ENCODE results near the gene ZNF440. TPM values are rescaled to one million over a fixed set of nuclear protein-coding genes. Genes with fewer than 3 reads are reported as not detected.

The ZNF440 gene
- total RNA-seq, 3 donors from 2014 or later = 4.2 to 4.6 (median 4.3) TPM

Other genes starting within 250 kb of the ZNF440 start
- gene ACP5, start 236.6 kb upstream of the ZNF440 start, total RNA-seq = 1 to 10 TPM; 2.4 to 2.9 (median 2.8) TPM
- gene ZNF627, start 216.8 kb upstream of the ZNF440 start, total RNA-seq = 1 to 10 TPM; 2.6 to 3.5 (median 3.4) TPM
- gene ZNF823, start 75.3 kb upstream of the ZNF440 start, total RNA-seq = 1 to 10 TPM; 1.3 to 2.9 (median 1.3) TPM
- gene ZNF441, start 47.3 kb upstream of the ZNF440 start, total RNA-seq = 1 to 10 TPM; 1.6 to 2.9 (median 1.7) TPM
- gene ZNF491, start 15.8 kb upstream of the ZNF440 start, total RNA-seq = under 1 TPM; 0.13 to 0.33 (median 0.16) TPM
- gene ZNF439, start 34.5 kb downstream of the ZNF440 start, total RNA-seq = 1 to 10 TPM; 1.9 to 3.3 (median 2.9) TPM
- 1 to 10 TPM in 2 of 3 donors, under 1 TPM in 1; 0.78 to 1.2 (median 1.1) TPM for gene ZNF69, start 73.5 kb downstream of the ZNF440 start, total RNA-seq
- 1 to 10 TPM; 6.3 to 6.4 (median 6.4) TPM for gene ZNF700, start 110.8 kb downstream of the ZNF440 start, total RNA-seq
- gene ZNF763, start 150.8 kb downstream of the ZNF440 start, total RNA-seq = under 1 TPM; 0.24 to 0.56 (median 0.27) TPM
- gene ZNF433, start 221.4 kb downstream of the ZNF440 start, total RNA-seq = under 1 TPM; 0.16 to 0.57 (median 0.51) TPM
- gene ZNF878, start 238.7 kb downstream of the ZNF440 start, total RNA-seq = under 1 TPM; 0.13 to 0.28 (median 0.19) TPM

Measured in activated T-cell treated with anti-CD3 and anti-CD28 coated beads, Interleukin-2, amount 50 U/mL, for 4 hours (primary cell).